ENCODE data around the gene L3HYPDH. TPM values are rescaled to one million over a fixed set of nuclear protein-coding genes. Genes with fewer than 3 reads are reported as not detected.
A peak's percentile ranks its signal among the peaks of the same experiment; 100 is the strongest.

Gene L3HYPDH
- total and polyA plus RNA-seq, 4 experiments from 2014 or later, result 4.0 to 52.4 (median 28.5) TPM

DNA sequence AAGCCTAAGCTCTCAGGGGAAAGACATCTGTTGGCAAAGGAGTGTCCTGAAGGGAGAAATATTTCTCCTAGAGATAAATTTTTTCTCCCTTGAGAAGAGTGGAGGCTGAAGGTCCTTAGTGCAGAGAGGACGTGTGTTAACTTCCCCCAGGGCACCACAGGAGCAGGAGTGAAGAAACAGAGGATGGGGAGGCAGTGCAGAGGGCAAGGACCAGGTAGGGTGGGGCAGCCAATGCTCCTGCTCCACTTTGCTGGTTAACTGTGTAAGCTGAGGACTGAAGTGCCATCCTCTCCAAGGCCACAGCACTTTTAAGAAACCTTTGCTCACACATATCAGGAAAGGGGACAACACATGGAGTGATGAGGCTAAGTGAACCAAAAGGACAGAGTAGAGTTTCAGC lies 4.0 kb downstream of the L3HYPDH start:
- Histone ChIP-seq H3K9me3 (ENCODE audit: control insufficient read depth in 1 of 2, low read length in 2 of 2) (no peaks in the 10 kb centered on the region), H3K4me3 (ENCODE audit: low read length in 2 of 2) (no peak overlapping the region), H3K36me3 (ENCODE audit: insufficient read depth, low read length) (peaks cover 8% of the 10 kb centered on the region), H3K4me1 (ENCODE audit: insufficient read depth, low read length) (peaks cover 41% of the 10 kb centered on the region), H3K27ac (ENCODE audit: low read depth, low read length) (no peak overlapping the region), H3K27me3 (ENCODE audit: insufficient read depth, low read length) (no peaks in the 10 kb centered on the region)
- H3K27ac Mint-ChIP-seq, result peak overlapping the region in 2 of 7 donors; percentile 58 to 61
- DNase-seq, result no peak
- ChIA-PET CTCF (ENCODE audit: partially characterized antibody) (no interaction called here), POLR2A (ENCODE audit: partially characterized antibody) (no interaction called here)
- H3K36me3 Mint-ChIP-seq, result peaks cover 4 to 11% of the 10 kb centered on the region in 2 donors
- H3K27me3 Mint-ChIP-seq, result no peaks in the 10 kb centered on the region
- peaks cover 35 to 56% (median 42%) of the 10 kb centered on the region in 4 donors for H3K4me1 Mint-ChIP-seq
- intact Hi-C loops (cut with micrococcal nuclease), result no loop called here
- H3K4me3 Mint-ChIP-seq, result peak overlapping the region in 1 of 8 donors; percentile 3
- H3K9me3 Mint-ChIP-seq, result no peaks in the 10 kb centered on the region

DNA sequence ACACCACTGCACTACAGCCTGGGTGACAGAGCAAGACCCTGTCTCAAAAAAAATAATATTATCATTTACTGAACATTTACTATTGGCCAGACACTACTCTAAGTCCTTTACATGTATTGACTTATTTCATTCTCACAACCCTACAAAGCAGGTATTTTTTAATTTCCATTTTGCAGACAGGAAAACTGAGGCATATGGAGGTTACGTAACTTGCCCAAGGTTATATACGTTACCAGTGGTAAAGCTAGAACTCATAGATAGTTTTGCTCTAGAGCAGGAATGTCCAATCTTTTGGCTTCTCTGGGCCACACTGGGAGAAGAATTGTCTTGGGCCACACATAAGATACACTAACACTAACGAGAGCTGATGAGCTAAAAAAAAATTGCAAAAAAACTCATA lies 5.7 kb downstream of the L3HYPDH start:
- POLR2A ChIA-PET (ENCODE audit: partially characterized antibody), result no interaction called here
- CTCF ChIA-PET (ENCODE audit: partially characterized antibody), result interaction anchor here (0.9 to 1.6 kb wide), 2 partner anchors 29 to 98 kb away, joined by 4 to 5 read pairs; partner anchors contain the start of gene CCDC175

DNA sequence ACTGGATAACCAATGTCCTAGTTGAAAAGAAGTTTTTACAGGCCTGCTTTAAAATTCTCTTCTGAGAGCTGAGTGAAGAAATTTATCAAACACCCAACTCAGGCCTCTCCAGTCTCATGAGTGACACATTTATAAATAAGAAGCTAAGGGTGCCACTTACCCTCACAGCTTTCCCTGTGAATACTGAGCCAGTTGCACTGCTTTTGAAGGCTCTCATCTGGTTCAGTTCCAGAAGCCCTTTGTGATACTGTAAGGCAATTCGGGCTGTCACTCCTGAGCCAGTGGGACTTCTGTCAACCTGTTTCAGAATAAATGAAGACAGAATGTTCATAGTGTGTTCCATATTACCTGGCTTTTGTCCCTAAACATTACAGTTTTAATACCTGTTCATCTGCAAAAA lies 8.5 kb downstream of the L3HYPDH start:
- intact Hi-C loops (cut with micrococcal nuclease), result no loop called here

More for the DNA sequence above, 5.7 kb downstream of the L3HYPDH start:
- Histone ChIP-seq H3K4me3 (ENCODE audit: low read length in 2 of 2) (no peak overlapping the region), H3K4me1 (ENCODE audit: insufficient read depth, low read length) (peaks cover 37% of the 10 kb centered on the region), H3K36me3 (ENCODE audit: insufficient read depth, low read length) (peaks cover 8% of the 10 kb centered on the region), H3K9me3 (ENCODE audit: control insufficient read depth in 1 of 2, low read length in 2 of 2) (no peaks in the 10 kb centered on the region), H3K27ac (ENCODE audit: low read depth, low read length) (no peak overlapping the region), H3K27me3 (ENCODE audit: insufficient read depth, low read length) (no peaks in the 10 kb centered on the region)
- intact Hi-C loops (cut with micrococcal nuclease), result no loop called here
- Mint-ChIP-seq H3K27ac (peak overlapping the region in 2 of 7 donors; percentile 1 to 23), H3K4me1 (peaks cover 35 to 52% (median 36%) of the 10 kb centered on the region in 4 donors), H3K9me3 (no peaks in the 10 kb centered on the region), H3K27me3 (no peaks in the 10 kb centered on the region), H3K4me3 (no peak overlapping the region), H3K36me3 (peaks cover 6 to 18% of the 10 kb centered on the region in 2 donors)
- no peak for DNase-seq

DNA sequence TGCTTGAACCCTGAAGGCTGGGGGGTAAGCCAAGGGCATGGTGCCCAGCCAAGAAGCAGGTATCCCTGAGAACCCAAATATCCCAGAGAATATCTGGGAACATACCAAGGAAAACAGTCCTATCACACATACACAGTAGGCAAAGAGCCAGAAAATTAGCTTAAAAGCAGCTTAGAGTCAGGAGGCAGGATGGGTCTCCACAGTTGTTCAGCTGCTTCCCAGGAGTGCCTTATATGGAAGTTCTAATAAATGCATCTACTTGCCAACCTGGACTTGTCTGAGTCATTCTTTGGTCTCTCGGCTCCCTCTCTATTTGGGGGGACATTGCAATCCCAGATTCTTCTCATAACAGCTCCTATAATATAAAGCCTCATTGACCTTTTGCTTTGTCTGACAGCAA lies 10.0 kb downstream of the L3HYPDH start:
- peaks cover 8% of the 10 kb centered on the region for H3K36me3 ChIP-seq (ENCODE audit: insufficient read depth, low read length)
- POLR2A ChIA-PET (ENCODE audit: partially characterized antibody), result interaction anchor here (0.7 to 1.7 kb wide), 2 partner anchors 9 kb away, joined by 3 to 9 read pairs; partner anchors contain the start of genes GPR135, JKAMP and L3HYPDH

More for the DNA sequence above, 8.5 kb downstream of the L3HYPDH start:
- Mint-ChIP-seq H3K27me3 (no peaks in the 10 kb centered on the region), H3K27ac (no peak overlapping the region), H3K9me3 (no peaks in the 10 kb centered on the region), H3K36me3 (peaks cover 9 to 17% of the 10 kb centered on the region in 2 donors), H3K4me3 (no peak overlapping the region), H3K4me1 (peaks cover 9 to 28% (median 12%) of the 10 kb centered on the region in 4 donors)
- ChIA-PET CTCF (ENCODE audit: partially characterized antibody) (interaction anchor here (3.2 kb wide), 1 partner anchor 8 kb away, joined by 9 read pairs; the partner anchor contains the start of genes JKAMP and L3HYPDH), POLR2A (ENCODE audit: partially characterized antibody) (interaction anchor here (0.6 to 1.3 kb wide), 2 partner anchors 9 to 1048 kb away, joined by 3 read pairs; partner anchors contain the start of genes JKAMP and KIAA0586)
- Histone ChIP-seq H3K4me3 (ENCODE audit: low read length in 2 of 2) (no peak overlapping the region), H3K36me3 (ENCODE audit: insufficient read depth, low read length) (peaks cover 8% of the 10 kb centered on the region), H3K27me3 (ENCODE audit: insufficient read depth, low read length) (no peaks in the 10 kb centered on the region), H3K27ac (ENCODE audit: low read depth, low read length) (no peak overlapping the region), H3K9me3 (ENCODE audit: control insufficient read depth in 1 of 2, low read length in 2 of 2) (no peaks in the 10 kb centered on the region), H3K4me1 (ENCODE audit: insufficient read depth, low read length) (peaks cover 8% of the 10 kb centered on the region)
- DNase-seq, result no peak

DNA sequence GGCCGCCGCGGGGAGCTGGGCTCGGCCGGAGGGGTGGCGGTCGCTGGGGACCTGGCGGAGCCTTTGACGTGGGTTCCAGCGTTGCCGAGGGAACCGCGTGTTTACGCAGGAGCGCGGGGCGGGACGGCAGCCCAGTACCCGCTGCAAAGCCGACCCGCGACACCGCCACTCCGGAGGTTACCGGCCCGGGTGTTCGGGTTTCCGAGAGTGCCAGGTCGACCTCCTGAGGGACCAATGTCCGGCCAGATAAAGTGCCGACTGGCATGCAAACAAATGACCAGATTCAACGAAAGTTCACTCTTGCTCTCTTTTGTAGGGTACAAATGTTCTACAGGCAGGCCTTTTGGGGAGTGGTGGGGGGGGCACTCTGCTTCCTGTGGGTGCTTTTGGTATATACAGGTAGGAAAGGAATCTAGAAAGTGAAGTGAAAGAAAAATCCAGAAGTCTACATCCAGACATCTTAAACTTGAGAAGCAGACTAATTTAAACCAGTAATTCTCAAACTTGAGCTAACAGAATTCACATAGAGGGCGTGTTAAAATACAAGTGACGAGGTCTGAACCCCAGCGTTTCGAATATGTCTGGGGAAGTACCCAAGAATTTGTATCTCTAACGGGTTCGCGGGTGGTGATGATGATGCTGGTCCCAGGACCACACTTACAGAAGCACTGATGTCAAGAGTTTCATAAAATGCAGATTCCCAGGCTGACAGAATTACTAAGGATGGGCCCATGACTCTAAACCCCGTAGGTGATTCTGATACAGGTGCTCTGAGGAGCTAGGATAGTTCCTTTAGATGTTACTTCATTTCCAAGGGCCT lies 18.7 kb downstream of the L3HYPDH start, which contains the start of gene GPR135:
TSS of gene GPR135 (minus strand) at position 65 of the 820 bp plus-strand sequence. CDS start 154 bp downstream, outside the sequence.
- H3K9me3 Mint-ChIP-seq, result no peaks in the 10 kb centered on the region
- peak within 1 kb of the TSS; percentile 89 to 94 (median 92) for H3K4me3 Mint-ChIP-seq
- DNase-seq, result peak; percentile 50 to 67 (median 55)
- ChIA-PET POLR2A (ENCODE audit: partially characterized antibody) (interaction anchor here (0.9 to 3.8 kb wide), 7 partner anchors 9 to 1038 kb away, joined by 3 to 39 read pairs (median 3); partner anchors contain the start of genes DAAM1, JKAMP, KIAA0586 and L3HYPDH), CTCF (ENCODE audit: partially characterized antibody) (interaction anchor here (1.1 kb wide), 1 partner anchor 111 kb away, joined by 3 read pairs; the partner anchor contains the start of gene CCDC175)
- intact Hi-C loops (cut with micrococcal nuclease), result loop anchor here (1.0 kb wide), 2 partner anchors 19 to 277 kb away; partner anchors contain the start of genes DAAM1, JKAMP and L3HYPDH
- Histone ChIP-seq H3K27ac (ENCODE audit: low read depth, low read length) (peak within 1 kb of the TSS; percentile 33), H3K36me3 (ENCODE audit: insufficient read depth, low read length) (no peaks in the 10 kb centered on the region), H3K9me3 (ENCODE audit: control insufficient read depth in 1 of 2, low read length in 2 of 2) (no peaks in the 10 kb centered on the region), H3K27me3 (ENCODE audit: insufficient read depth, low read length) (no peaks in the 10 kb centered on the region), H3K4me3 (ENCODE audit: low read length in 2 of 2) (peak within 1 kb of the TSS in 1 of 2 donors; percentile 54), H3K4me1 (ENCODE audit: insufficient read depth, low read length) (peaks cover 9% of the 10 kb centered on the region)
- peak within 1 kb of the TSS; percentile 80 to 93 (median 92) for H3K27ac Mint-ChIP-seq
- H3K4me1 Mint-ChIP-seq, result peaks cover 5 to 16% (median 10%) of the 10 kb centered on the region in 4 donors
- peaks cover 0 to 2% of the 10 kb centered on the region in 2 donors for H3K27me3 Mint-ChIP-seq
- H3K36me3 Mint-ChIP-seq, result no peaks in the 10 kb centered on the region

More for the DNA sequence above, 10.0 kb downstream of the L3HYPDH start:
- CTCF ChIA-PET (ENCODE audit: partially characterized antibody), result interaction anchor here (3.2 kb wide), 1 partner anchor 10 kb away, joined by 9 read pairs; the partner anchor contains the start of genes JKAMP and L3HYPDH
- Histone ChIP-seq H3K4me3 (ENCODE audit: low read length in 2 of 2) (no peak overlapping the region), H3K4me1 (ENCODE audit: insufficient read depth, low read length) (no peaks in the 10 kb centered on the region), H3K9me3 (ENCODE audit: control insufficient read depth in 1 of 2, low read length in 2 of 2) (no peaks in the 10 kb centered on the region), H3K27ac (ENCODE audit: low read depth, low read length) (no peak overlapping the region), H3K27me3 (ENCODE audit: insufficient read depth, low read length) (no peaks in the 10 kb centered on the region)
- H3K4me1 Mint-ChIP-seq, result peaks cover 0 to 18% (median 3%) of the 10 kb centered on the region in 4 donors
- H3K9me3 Mint-ChIP-seq, result no peaks in the 10 kb centered on the region
- peaks cover 9 to 17% of the 10 kb centered on the region in 2 donors for H3K36me3 Mint-ChIP-seq
- intact Hi-C loops (cut with micrococcal nuclease), result no loop called here
- H3K27ac Mint-ChIP-seq, result no peak overlapping the region
- DNase-seq, result no peak
- H3K27me3 Mint-ChIP-seq, result no peaks in the 10 kb centered on the region
- H3K4me3 Mint-ChIP-seq, result no peak overlapping the region

DNA sequence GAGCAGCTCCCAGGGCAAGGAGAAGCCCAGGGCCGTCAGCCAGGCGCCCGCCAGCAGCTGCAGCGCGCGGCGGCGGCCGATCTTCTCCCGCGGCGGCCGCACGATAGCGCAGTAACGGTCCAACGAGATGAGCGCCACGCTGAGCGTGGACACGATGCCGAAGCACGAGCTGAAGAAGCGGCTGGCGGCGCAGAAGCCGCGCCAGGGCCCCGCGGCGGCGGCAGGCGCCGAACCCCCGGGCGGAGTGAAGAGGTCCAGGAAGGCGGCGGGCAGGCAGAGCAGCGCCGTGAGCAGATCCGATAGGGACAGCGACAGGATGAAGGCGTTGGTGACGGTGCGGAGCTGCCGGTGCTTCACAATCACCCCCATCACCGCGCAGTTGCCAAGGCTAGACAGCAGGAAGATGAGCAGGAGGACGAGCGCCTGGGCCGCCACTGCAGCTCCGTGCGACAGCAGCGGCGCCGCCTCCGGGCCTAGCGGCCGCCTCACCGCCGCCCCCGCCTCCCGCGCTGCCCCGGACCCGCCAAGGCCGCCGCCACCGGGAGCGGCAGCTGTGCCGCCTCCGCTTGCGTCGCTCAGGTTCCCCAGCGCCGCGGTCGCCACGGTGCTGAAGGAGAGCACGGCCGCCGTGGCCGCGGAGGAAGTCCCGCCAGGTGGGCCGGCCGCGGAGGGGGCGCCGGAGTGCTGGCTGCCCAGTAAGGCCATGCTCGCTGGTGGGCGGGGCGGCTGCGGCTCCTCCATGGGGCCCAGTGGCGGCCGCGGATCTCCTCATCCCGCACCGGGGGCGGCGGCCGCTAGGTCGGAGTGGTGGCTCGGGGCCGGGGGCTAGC lies 19.5 kb downstream of the L3HYPDH start:
- DNase-seq, result peak; percentile 63 to 79 (median 67)
- no peaks in the 10 kb centered on the region for H3K27me3 ChIP-seq (ENCODE audit: insufficient read depth, low read length)
- H3K4me3 ChIP-seq (ENCODE audit: low read length in 2 of 2), result peak overlapping the region in 1 of 2 donors; percentile 54
- ChIA-PET CTCF (ENCODE audit: partially characterized antibody) (interaction anchor here (0.9 to 3.5 kb wide), 3 partner anchors 19 to 335 kb away, joined by 3 to 13 read pairs (median 3); partner anchors contain the start of genes CCDC175, JKAMP and L3HYPDH), POLR2A (ENCODE audit: partially characterized antibody) (interaction anchor here (1.1 to 3.8 kb wide), 7 partner anchors 9 to 1037 kb away, joined by 3 to 39 read pairs (median 3); partner anchors contain the start of genes DAAM1, JKAMP, KIAA0586 and L3HYPDH)
- H3K4me1 Mint-ChIP-seq, result peaks cover 5 to 16% (median 10%) of the 10 kb centered on the region in 4 donors
- peaks cover 0 to 2% of the 10 kb centered on the region in 2 donors for H3K36me3 Mint-ChIP-seq
- intact Hi-C loops (cut with micrococcal nuclease), result loop anchor here (1.0 kb wide), 2 partner anchors 20 to 276 kb away; partner anchors contain the start of genes DAAM1, JKAMP and L3HYPDH
- peaks cover 9% of the 10 kb centered on the region for H3K4me1 ChIP-seq (ENCODE audit: insufficient read depth, low read length)
- H3K9me3 Mint-ChIP-seq, result no peaks in the 10 kb centered on the region
- H3K27ac Mint-ChIP-seq, result peak overlapping the region; percentile 80 to 92 (median 90)
- peak overlapping the region; percentile 33 for H3K27ac ChIP-seq (ENCODE audit: low read depth, low read length)
- H3K36me3 ChIP-seq (ENCODE audit: insufficient read depth, low read length), result no peaks in the 10 kb centered on the region
- peak overlapping the region; percentile 87 to 94 (median 92) for H3K4me3 Mint-ChIP-seq
- no peaks in the 10 kb centered on the region for H3K9me3 ChIP-seq (ENCODE audit: control insufficient read depth in 1 of 2, low read length in 2 of 2)
- peaks cover 0 to 2% of the 10 kb centered on the region in 2 donors for H3K27me3 Mint-ChIP-seq
